NCI-H69 (cell line): ENCODE data around the gene VAC14.

ENCODE experiments used
- DNase-seq: peaks from one replicate; lab custom pipeline; 2025; lab: John Stamatoyannopoulos, UW

Gene VAC14

GRCh38 chr16:70692130-70692872 lies 108.7 kb downstream of the VAC14 start:
- no peak for DNase-seq

- no peak for DNase-seq
Observed at GRCh38 chr16:70691223-70692129, 109.5 kb downstream of the VAC14 start.

GRCh38 chr16:70689970-70690891 lies 110.7 kb downstream of the VAC14 start:
- no peak for DNase-seq

- no peak for DNase-seq
Observed at GRCh38 chr16:70689035-70689969, 111.7 kb downstream of the VAC14 start.

- no peak for DNase-seq
Observed at GRCh38 chr16:70688246-70688742, 112.7 kb downstream of the VAC14 start.

GRCh38 chr16:70687671-70688245 lies 113.2 kb downstream of the VAC14 start:
- no peak for DNase-seq

GRCh38 chr16:70687102-70687511 lies 113.9 kb downstream of the VAC14 start:
- DNase-seq, result peak; percentile 48

- peak; percentile 51 for DNase-seq
Observed at GRCh38 chr16:70686376-70687101, 114.4 kb downstream of the VAC14 start.

- DNase-seq, result peak; percentile 91
Observed at GRCh38 chr16:70685938-70686375, 115.0 kb downstream of the VAC14 start, which contains the start of gene MTSS2. Gene MTSS2 (minus strand): TSS chr16:70686053. CDS start chr16:70685791, 262 bp downstream.

GRCh38 chr16:70685061-70685937 lies 115.7 kb downstream of the VAC14 start:
- DNase-seq, result peak; percentile 55

- DNase-seq, result no peak
Observed at GRCh38 chr16:70684146-70685060, 116.6 kb downstream of the VAC14 start.

- no peak for DNase-seq
Observed at GRCh38 chr16:70683146-70683944, 117.6 kb downstream of the VAC14 start.

GRCh38 chr16:70682239-70683145 lies 118.5 kb downstream of the VAC14 start:
- no peak for DNase-seq

GRCh38 chr16:70681382-70682238 lies 119.3 kb downstream of the VAC14 start:
- no peak for DNase-seq
